ENCODE measurements around the gene SLC25A21.

The SLC25A21 gene

DNA sequence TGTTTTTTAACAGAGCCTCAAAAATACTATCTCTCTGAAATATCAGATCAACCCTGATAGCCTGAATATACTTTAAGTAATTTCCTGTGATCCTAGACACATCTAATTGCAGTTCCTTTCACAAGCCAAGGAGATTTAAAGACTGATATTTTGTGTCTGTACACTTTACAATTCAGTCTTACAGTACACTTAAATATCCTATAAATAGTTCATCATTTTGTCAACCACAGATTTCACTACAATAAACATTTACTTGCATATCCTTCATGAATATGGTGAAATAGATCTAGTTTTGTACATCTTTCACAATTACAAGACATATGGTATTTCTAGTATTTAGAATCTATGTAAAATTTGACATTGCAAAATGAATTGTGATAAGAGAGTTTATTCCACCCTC is 349.7 kb downstream of the SLC25A21 start:
- POLR2A ChIA-PET: no interaction called here
- H3K4me1 ChIP-seq (ENCODE audit: control extremely low read depth in 1 of 4, control insufficient read depth in 4 of 4, insufficient read depth in 4 of 4, low read length in 3 of 4): no peaks in the 10 kb centered on the region
- CTCF ChIA-PET: no interaction called here
- no peaks in the 10 kb centered on the region for H3K9me3 ChIP-seq (ENCODE audit: control extremely low read depth in 1 of 5, control insufficient read depth in 4 of 5, insufficient read depth in 2 of 5, low read depth in 1 of 5, low read length in 4 of 5)
- no peak for DNase-seq
- peaks cover 0 to 3% (median 0%) of the 10 kb centered on the region in 5 experiments for H3K27me3 ChIP-seq (replicated peaks in 2 of 5; ENCODE audit: control insufficient read depth in 4 of 5, insufficient read depth in 5 of 5, low read length in 4 of 5)
- H3K27ac ChIP-seq (ENCODE audit: insufficient read depth in 1 of 2, low read depth in 1 of 2, low read length in 2 of 2, poor library complexity in 1 of 2, severe bottlenecking in 2 of 2): no peak overlapping the region
- H3K4me3 ChIP-seq (ENCODE audit: control insufficient read depth in 1 of 7, extremely low read depth in 1 of 7, insufficient read depth in 4 of 7, low read depth in 2 of 7, low read length in 6 of 7): no peak overlapping the region
- H3K36me3 ChIP-seq (ENCODE audit: control insufficient read depth in 4 of 4, insufficient read depth in 4 of 4, low read length in 3 of 4): no peaks in the 10 kb centered on the region

DNA sequence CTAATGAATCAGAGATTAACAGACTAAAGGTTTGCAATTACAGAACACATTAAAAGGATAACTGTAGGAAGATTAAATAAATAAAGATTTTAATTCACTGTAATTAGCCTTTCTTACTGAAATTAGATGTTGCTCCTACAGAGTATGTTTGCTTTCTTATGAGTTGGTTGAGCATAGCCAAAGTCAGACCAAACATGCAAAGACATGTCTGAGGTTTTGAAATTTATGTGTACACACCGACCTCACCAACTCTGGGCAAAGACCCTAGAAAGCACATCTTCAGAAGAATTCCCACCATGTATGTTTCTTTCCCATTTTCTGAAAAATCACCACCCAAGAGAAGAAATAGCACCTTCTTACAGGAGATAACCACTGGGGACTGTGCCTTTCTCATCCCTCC is 351.5 kb downstream of the SLC25A21 start:
- Histone ChIP-seq H3K27ac (ENCODE audit: insufficient read depth in 1 of 2, low read depth in 1 of 2, low read length in 2 of 2, poor library complexity in 1 of 2, severe bottlenecking in 2 of 2) (no peak overlapping the region), H3K4me1 (ENCODE audit: control extremely low read depth in 1 of 4, control insufficient read depth in 4 of 4, insufficient read depth in 4 of 4, low read length in 3 of 4) (no peaks in the 10 kb centered on the region), H3K4me3 (ENCODE audit: control insufficient read depth in 1 of 7, extremely low read depth in 1 of 7, insufficient read depth in 4 of 7, low read depth in 2 of 7, low read length in 6 of 7) (no peak overlapping the region), H3K27me3 (replicated peaks in 2 of 5; ENCODE audit: control insufficient read depth in 4 of 5, insufficient read depth in 5 of 5, low read length in 4 of 5) (peaks cover 0 to 3% (median 0%) of the 10 kb centered on the region in 5 experiments), H3K9me3 (ENCODE audit: control extremely low read depth in 1 of 5, control insufficient read depth in 4 of 5, insufficient read depth in 2 of 5, low read depth in 1 of 5, low read length in 4 of 5) (no peaks in the 10 kb centered on the region), H3K36me3 (ENCODE audit: control insufficient read depth in 4 of 4, insufficient read depth in 4 of 4, low read length in 3 of 4) (no peaks in the 10 kb centered on the region)
- CTCF ChIA-PET: no interaction called here
- DNase-seq: no peak
- POLR2A ChIA-PET: no interaction called here
- no CpG with 5 or more reads among the region's 1 CpG for WGBS (ENCODE audit: insufficient coverage)

DNA sequence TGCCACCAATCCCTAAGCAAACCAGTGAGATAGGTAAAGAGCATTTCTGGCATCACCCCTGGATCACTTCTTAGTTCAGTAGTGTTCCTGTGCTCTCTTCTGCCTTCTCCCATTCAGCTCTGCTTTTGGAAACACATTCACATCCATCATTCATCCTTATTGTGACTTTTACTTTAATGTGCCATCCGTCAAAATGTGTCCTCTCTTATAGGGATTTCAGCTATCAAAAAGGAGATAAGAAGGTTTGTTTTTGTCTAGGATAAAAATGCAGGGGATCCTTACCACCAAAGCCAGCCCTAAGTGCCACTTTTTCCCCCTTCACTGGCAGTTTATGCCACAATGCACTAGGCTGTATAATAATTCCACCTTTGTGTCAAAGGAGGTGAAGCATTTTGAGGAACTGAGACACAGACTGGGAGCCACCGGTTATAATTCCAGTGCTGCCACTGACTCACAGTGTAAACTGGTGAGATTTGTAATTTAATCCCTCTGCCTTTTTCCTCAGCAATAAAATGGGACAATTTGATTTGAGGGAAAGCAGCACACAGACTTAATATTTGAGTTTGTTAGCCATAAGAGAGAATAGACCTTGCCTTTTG is 352.2 kb downstream of the SLC25A21 start:
- DNase-seq: no peak
- ChIA-PET POLR2A (no interaction called here), CTCF (no interaction called here)
- Histone ChIP-seq H3K36me3 (ENCODE audit: control insufficient read depth in 4 of 4, insufficient read depth in 4 of 4, low read length in 3 of 4) (no peaks in the 10 kb centered on the region), H3K27ac (ENCODE audit: insufficient read depth in 1 of 2, low read depth in 1 of 2, low read length in 2 of 2, poor library complexity in 1 of 2, severe bottlenecking in 2 of 2) (no peak overlapping the region), H3K27me3 (replicated peaks in 2 of 5; ENCODE audit: control insufficient read depth in 4 of 5, insufficient read depth in 5 of 5, low read length in 4 of 5) (peaks cover 0 to 3% (median 0%) of the 10 kb centered on the region in 5 experiments), H3K4me3 (ENCODE audit: control insufficient read depth in 1 of 7, extremely low read depth in 1 of 7, insufficient read depth in 4 of 7, low read depth in 2 of 7, low read length in 6 of 7) (no peak overlapping the region), H3K4me1 (ENCODE audit: control extremely low read depth in 1 of 4, control insufficient read depth in 4 of 4, insufficient read depth in 4 of 4, low read length in 3 of 4) (no peaks in the 10 kb centered on the region), H3K9me3 (ENCODE audit: control extremely low read depth in 1 of 5, control insufficient read depth in 4 of 5, insufficient read depth in 2 of 5, low read depth in 1 of 5, low read length in 4 of 5) (no peaks in the 10 kb centered on the region)
- no CpG with 5 or more reads among the region's 2 CpGs for WGBS (ENCODE audit: insufficient coverage)

DNA sequence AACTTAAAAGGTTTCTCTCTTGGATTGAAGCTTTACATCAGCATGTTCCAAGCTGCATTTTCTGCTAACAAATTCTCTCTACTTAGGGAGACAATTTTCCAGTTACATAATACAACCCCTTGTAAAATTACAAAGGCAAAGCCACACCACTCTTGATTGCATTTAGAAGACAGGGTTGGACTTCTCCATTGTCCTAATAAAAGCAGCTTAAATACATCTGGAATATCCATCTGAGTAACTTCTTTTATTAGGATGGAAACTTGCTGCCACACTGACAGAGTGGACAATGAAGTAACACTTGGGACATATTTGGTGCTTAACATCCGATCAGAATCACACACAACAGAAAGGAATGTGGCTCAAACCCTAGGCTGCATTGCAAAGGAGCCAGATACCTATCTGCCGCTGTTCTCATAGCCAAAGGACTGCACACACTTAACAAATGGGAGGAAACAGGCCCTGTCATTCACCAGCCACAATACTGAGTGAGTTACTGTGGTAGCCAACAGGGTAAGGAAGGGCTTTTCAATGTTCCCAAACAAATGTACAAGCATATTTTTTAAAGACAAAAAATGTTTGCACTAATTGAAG is 353.5 kb downstream of the SLC25A21 start:
- Histone ChIP-seq H3K27me3 (replicated peaks in 2 of 5; ENCODE audit: control insufficient read depth in 4 of 5, insufficient read depth in 5 of 5, low read length in 4 of 5) (peaks cover 0 to 3% (median 0%) of the 10 kb centered on the region in 5 experiments), H3K4me1 (ENCODE audit: control extremely low read depth in 1 of 4, control insufficient read depth in 4 of 4, insufficient read depth in 4 of 4, low read length in 3 of 4) (no peaks in the 10 kb centered on the region), H3K4me3 (ENCODE audit: control insufficient read depth in 1 of 7, extremely low read depth in 1 of 7, insufficient read depth in 4 of 7, low read depth in 2 of 7, low read length in 6 of 7) (no peak overlapping the region), H3K27ac (ENCODE audit: insufficient read depth in 1 of 2, low read depth in 1 of 2, low read length in 2 of 2, poor library complexity in 1 of 2, severe bottlenecking in 2 of 2) (no peak overlapping the region), H3K9me3 (ENCODE audit: control extremely low read depth in 1 of 5, control insufficient read depth in 4 of 5, insufficient read depth in 2 of 5, low read depth in 1 of 5, low read length in 4 of 5) (no peaks in the 10 kb centered on the region), H3K36me3 (ENCODE audit: control insufficient read depth in 4 of 4, insufficient read depth in 4 of 4, low read length in 3 of 4) (no peaks in the 10 kb centered on the region)
- CTCF ChIA-PET: no interaction called here
- no peak for DNase-seq
- WGBS (ENCODE audit: insufficient coverage): 0% methylated on average over 1 of the region's 2 CpGs
- POLR2A ChIA-PET: no interaction called here

DNA sequence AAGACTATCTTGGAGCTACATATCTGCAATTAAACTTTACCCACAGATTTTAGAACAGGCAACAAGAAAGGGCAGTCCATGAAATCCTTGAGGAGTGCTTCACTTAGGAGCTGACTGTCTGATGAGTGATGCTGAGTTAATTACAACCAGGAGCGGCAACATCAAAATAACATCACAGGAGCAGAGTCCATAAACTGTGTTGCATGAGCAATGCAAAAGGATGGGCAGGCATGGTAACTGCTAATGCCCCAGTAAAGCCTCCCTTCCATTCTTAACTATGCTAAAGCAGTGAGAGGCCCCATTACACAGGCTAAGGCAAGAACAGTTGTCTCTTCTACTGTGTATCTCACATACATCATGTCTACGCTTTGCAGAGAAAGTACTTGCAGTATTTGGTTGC is 354.2 kb downstream of the SLC25A21 start:
- no peaks in the 10 kb centered on the region for H3K27me3 ChIP-seq (replicated peaks in 2 of 5; ENCODE audit: control insufficient read depth in 4 of 5, insufficient read depth in 5 of 5, low read length in 4 of 5)
- no peaks in the 10 kb centered on the region for H3K9me3 ChIP-seq (ENCODE audit: control extremely low read depth in 1 of 5, control insufficient read depth in 4 of 5, insufficient read depth in 2 of 5, low read depth in 1 of 5, low read length in 4 of 5)
- ChIA-PET POLR2A (no interaction called here), CTCF (no interaction called here)
- DNase-seq: no peak
- no peak overlapping the region for H3K4me3 ChIP-seq (ENCODE audit: control insufficient read depth in 1 of 7, extremely low read depth in 1 of 7, insufficient read depth in 4 of 7, low read depth in 2 of 7, low read length in 6 of 7)
- H3K36me3 ChIP-seq (ENCODE audit: control insufficient read depth in 4 of 4, insufficient read depth in 4 of 4, low read length in 3 of 4): no peaks in the 10 kb centered on the region
- H3K27ac ChIP-seq (ENCODE audit: insufficient read depth in 1 of 2, low read depth in 1 of 2, low read length in 2 of 2, poor library complexity in 1 of 2, severe bottlenecking in 2 of 2): no peak overlapping the region
- WGBS (ENCODE audit: insufficient coverage): 57% methylated on average over 1 of the region's 2 CpGs
- H3K4me1 ChIP-seq (ENCODE audit: control extremely low read depth in 1 of 4, control insufficient read depth in 4 of 4, insufficient read depth in 4 of 4, low read length in 3 of 4): no peaks in the 10 kb centered on the region

DNA sequence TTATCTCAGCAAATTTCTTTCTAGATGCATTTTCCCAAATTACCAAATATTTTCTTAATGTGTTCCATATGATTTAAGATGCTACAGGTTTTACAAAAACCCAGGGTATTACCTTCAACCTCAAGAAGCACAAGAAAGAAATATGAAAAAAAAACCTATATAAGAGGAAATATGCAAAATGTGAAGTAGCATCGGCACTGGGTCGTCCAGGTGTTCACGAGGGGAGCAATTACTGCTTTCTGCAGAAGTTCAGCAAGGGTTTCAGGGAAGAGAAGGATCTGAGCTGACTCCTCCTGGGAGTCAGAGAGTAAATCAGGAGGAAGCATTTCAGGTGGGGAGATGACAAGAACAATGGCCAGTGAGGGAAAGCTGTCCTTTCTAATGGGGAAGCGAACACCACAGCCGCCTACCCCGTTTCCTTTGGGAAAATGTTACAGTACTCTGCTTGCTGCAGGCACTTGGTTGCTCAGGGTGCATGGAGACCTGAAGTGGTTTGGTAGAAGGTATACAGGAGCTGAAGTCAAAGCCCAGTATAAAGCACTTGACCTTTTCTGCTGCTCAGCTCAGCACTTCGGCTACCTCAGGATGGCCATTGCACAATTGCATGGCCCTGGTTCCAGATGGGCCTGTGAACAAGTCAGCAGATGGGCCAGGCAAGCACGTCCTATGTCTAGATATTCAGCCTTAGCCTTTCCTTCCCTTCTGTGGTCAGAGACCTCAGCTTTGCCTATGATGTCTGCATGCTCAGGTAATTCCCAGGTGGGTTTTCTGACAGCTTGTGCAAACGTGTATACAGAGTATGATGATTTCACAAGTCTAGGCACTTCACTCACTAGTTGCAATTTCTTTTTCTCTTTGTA is 355.1 kb downstream of the SLC25A21 start:
- no peaks in the 10 kb centered on the region for H3K9me3 ChIP-seq (ENCODE audit: control extremely low read depth in 1 of 5, control insufficient read depth in 4 of 5, insufficient read depth in 2 of 5, low read depth in 1 of 5, low read length in 4 of 5)
- no peaks in the 10 kb centered on the region for H3K27me3 ChIP-seq (replicated peaks in 2 of 5; ENCODE audit: control insufficient read depth in 4 of 5, insufficient read depth in 5 of 5, low read length in 4 of 5)
- H3K4me3 ChIP-seq (ENCODE audit: control insufficient read depth in 1 of 7, extremely low read depth in 1 of 7, insufficient read depth in 4 of 7, low read depth in 2 of 7, low read length in 6 of 7): no peak overlapping the region
- 94% methylated on average over 9 of the region's 9 CpGs for WGBS (ENCODE audit: insufficient coverage)
- H3K27ac ChIP-seq (ENCODE audit: insufficient read depth in 1 of 2, low read depth in 1 of 2, low read length in 2 of 2, poor library complexity in 1 of 2, severe bottlenecking in 2 of 2): no peak overlapping the region
- no peaks in the 10 kb centered on the region for H3K36me3 ChIP-seq (ENCODE audit: control insufficient read depth in 4 of 4, insufficient read depth in 4 of 4, low read length in 3 of 4)
- no peaks in the 10 kb centered on the region for H3K4me1 ChIP-seq (ENCODE audit: control extremely low read depth in 1 of 4, control insufficient read depth in 4 of 4, insufficient read depth in 4 of 4, low read length in 3 of 4)
- POLR2A ChIA-PET: no interaction called here
- DNase-seq: no peak
- CTCF ChIA-PET: no interaction called here

DNA sequence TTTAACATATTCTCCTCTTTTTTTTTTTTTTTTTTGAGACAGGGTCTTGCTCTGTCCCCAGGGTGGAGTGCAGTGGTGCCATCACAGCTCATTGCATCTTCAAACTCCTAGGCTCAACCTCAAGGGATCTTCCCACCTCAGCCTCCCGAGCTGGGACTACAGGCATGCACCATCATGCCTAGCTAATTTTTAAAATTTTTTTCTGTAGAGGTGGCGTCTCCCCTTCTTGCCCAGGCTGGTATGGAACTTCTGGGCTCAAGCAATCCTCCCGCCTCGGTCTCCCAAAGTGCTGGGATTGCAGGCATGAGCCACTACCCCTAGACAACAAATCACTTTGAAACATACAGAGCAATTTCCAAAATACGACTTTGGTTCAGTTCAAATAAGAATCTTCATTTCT is 355.9 kb downstream of the SLC25A21 start:
- no peaks in the 10 kb centered on the region for H3K4me1 ChIP-seq (ENCODE audit: control extremely low read depth in 1 of 4, control insufficient read depth in 4 of 4, insufficient read depth in 4 of 4, low read length in 3 of 4)
- ChIA-PET CTCF (no interaction called here), POLR2A (no interaction called here)
- no peaks in the 10 kb centered on the region for H3K27me3 ChIP-seq (replicated peaks in 2 of 5; ENCODE audit: control insufficient read depth in 4 of 5, insufficient read depth in 5 of 5, low read length in 4 of 5)
- H3K9me3 ChIP-seq (ENCODE audit: control extremely low read depth in 1 of 5, control insufficient read depth in 4 of 5, insufficient read depth in 2 of 5, low read depth in 1 of 5, low read length in 4 of 5): no peaks in the 10 kb centered on the region
- 100% methylated on average over 3 of the region's 5 CpGs for WGBS (ENCODE audit: insufficient coverage)
- DNase-seq: no peak
- H3K27ac ChIP-seq (ENCODE audit: insufficient read depth in 1 of 2, low read depth in 1 of 2, low read length in 2 of 2, poor library complexity in 1 of 2, severe bottlenecking in 2 of 2): no peak overlapping the region
- no peaks in the 10 kb centered on the region for H3K36me3 ChIP-seq (ENCODE audit: control insufficient read depth in 4 of 4, insufficient read depth in 4 of 4, low read length in 3 of 4)
- no peak overlapping the region for H3K4me3 ChIP-seq (ENCODE audit: control insufficient read depth in 1 of 7, extremely low read depth in 1 of 7, insufficient read depth in 4 of 7, low read depth in 2 of 7, low read length in 6 of 7)

All from common myeloid progenitor, CD34-positive (primary cell).